Chondrocyte (in vitro differentiated cells): ENCODE measurements around the gene OCIAD1. TPM values are rescaled to one million over a fixed set of nuclear protein-coding genes. Genes with fewer than 3 reads are reported as not detected.
"Not testable (repeated sequence)": the region's sequence is repeated elsewhere in the genome, so short reads cannot be mapped to it uniquely, and the experiment has no call there.

Experiments used
- DNase-seq: peaks from one replicate; pipeline ENCODE4 v3.0.0; 2021; ENCODE audit warnings: mixed read lengths, low spot score
- H3K27ac Mint-ChIP-seq: one replicate; pipeline ENCODE4 v1.8.0; 2021; ENCODE audit warnings: mild to moderate bottlenecking, moderate library complexity, mixed read lengths; ENCODE audit not compliant: unreplicated experiment
- H3K27me3 Mint-ChIP-seq: 2 replicates; pipeline ENCODE4 v1.8.0; 2021; ENCODE audit warnings: low read depth, mixed read lengths
- H3K36me3 Mint-ChIP-seq: 2 replicates; pipeline ENCODE4 v1.8.0; 2021; ENCODE audit warnings: low read depth, mixed read lengths
- H3K4me1 Mint-ChIP-seq: 2 replicates; pipeline ENCODE4 v1.8.0; 2021; ENCODE audit warnings: low read depth, mild to moderate bottlenecking, mixed read lengths
- H3K4me3 Mint-ChIP-seq: one replicate; pipeline ENCODE4 v1.8.0; 2021; ENCODE audit warnings: mild to moderate bottlenecking, moderate library complexity, mixed read lengths; ENCODE audit not compliant: unreplicated experiment
- H3K9me3 Mint-ChIP-seq: 2 replicates; pipeline ENCODE4 v1.8.0; 2021; ENCODE audit warnings: low read depth, mixed read lengths
- total RNA-seq: library from RNA; stranded (reverse); gene quantifications from 3 replicates; pipeline ENCODE4 v1.2.1, GENCODE V29; 2021
- TF ChIP-seq, protein P1 (sequence below): fragments of 200-600 bp; sonication (generic); IDR thresholded peaks from 2 replicates; pipeline ENCODE4 v1.5.0; 2021; ENCODE audit warnings: antibody characterized with exemption, mild to moderate bottlenecking, moderate library complexity

OCIAD1 gene
- total RNA-seq, 1 donor from 2014 or later: 119 TPM

DNA sequence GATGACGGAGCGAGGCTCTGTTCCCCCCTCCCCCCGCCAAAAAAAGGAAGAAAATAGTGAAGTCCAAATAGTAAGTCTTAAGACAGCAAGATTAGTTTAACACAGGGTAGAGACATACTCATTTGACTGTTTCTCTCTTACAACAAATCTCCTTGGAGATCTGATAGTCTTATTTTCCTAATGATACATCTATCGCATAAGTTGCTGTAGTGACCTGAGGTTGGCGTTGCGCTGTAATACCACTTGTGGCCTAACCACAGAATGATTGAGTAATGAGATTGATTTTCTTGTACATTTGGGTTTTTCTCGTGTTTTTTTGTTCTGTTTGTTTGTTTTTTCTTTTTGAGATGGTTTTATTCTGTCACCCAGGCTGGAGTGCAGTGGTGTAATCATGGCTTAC is 27.2 kb downstream of the OCIAD1 start:
- TF ChIP-seq, protein P1, sequence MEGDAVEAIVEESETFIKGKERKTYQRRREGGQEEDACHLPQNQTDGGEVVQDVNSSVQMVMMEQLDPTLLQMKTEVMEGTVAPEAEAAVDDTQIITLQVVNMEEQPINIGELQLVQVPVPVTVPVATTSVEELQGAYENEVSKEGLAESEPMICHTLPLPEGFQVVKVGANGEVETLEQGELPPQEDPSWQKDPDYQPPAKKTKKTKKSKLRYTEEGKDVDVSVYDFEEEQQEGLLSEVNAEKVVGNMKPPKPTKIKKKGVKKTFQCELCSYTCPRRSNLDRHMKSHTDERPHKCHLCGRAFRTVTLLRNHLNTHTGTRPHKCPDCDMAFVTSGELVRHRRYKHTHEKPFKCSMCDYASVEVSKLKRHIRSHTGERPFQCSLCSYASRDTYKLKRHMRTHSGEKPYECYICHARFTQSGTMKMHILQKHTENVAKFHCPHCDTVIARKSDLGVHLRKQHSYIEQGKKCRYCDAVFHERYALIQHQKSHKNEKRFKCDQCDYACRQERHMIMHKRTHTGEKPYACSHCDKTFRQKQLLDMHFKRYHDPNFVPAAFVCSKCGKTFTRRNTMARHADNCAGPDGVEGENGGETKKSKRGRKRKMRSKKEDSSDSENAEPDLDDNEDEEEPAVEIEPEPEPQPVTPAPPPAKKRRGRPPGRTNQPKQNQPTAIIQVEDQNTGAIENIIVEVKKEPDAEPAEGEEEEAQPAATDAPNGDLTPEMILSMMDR: no peak
- Mint-ChIP-seq H3K4me3 (no peak overlapping the region), H3K27ac (no peak overlapping the region), H3K36me3 (peaks cover 18% of the 10 kb centered on the region), H3K27me3 (no peaks in the 10 kb centered on the region), H3K9me3 (no peaks in the 10 kb centered on the region), H3K4me1 (no peaks in the 10 kb centered on the region)
- no peak for DNase-seq

DNA sequence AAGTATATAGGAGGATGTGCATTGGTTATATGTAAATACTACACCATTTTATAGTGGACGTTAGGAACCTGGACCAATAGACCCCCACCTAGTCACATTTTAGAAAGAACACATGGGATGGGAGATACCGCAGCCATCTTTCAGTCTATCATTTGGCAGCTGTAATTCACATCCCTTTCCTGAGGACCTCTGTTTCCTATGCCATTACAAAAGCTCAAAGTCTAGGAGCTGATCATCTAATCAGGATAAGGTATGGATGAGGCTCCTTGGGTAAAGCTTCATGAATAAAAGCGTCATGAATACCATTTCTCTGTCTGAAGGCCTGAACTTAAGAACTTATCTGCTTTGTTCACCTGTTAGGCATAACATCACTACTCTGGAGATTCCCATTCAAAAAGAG is 31.1 kb downstream of the OCIAD1 start:
- TF ChIP-seq, protein P1: no peak
- H3K27me3 Mint-ChIP-seq: no peaks in the 10 kb centered on the region
- no peak overlapping the region for H3K27ac Mint-ChIP-seq
- peaks cover 13% of the 10 kb centered on the region for H3K36me3 Mint-ChIP-seq
- no peak for DNase-seq
- H3K9me3 Mint-ChIP-seq: peaks cover 12% of the 10 kb centered on the region
- H3K4me1 Mint-ChIP-seq: no peaks in the 10 kb centered on the region
- no peak overlapping the region for H3K4me3 Mint-ChIP-seq

DNA sequence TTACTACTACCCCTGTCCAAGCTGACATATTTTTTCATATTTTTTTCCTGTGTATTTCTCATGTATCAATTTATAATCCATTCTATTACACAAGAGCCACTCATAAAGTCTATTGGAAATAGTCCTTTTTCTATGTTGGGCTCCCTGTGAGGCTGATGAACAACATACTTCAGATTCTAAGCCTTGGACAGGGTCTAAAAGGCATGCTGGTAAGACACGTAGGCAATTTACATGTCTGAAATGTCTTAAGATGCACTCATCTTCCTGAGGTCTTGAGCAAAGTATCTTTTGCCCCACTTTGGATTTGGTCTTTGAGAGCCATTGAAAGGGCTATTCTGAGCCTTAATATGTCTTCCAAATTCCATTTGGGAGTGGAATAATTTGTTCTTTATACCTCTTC is 31.8 kb downstream of the OCIAD1 start:
- no peaks in the 10 kb centered on the region for H3K4me1 Mint-ChIP-seq
- TF ChIP-seq, protein P1: no peak
- H3K27me3 Mint-ChIP-seq: no peaks in the 10 kb centered on the region
- H3K36me3 Mint-ChIP-seq: peaks cover 10% of the 10 kb centered on the region
- H3K27ac Mint-ChIP-seq: no peak overlapping the region
- H3K9me3 Mint-ChIP-seq: peaks cover 13% of the 10 kb centered on the region
- no peak for DNase-seq
- no peak overlapping the region for H3K4me3 Mint-ChIP-seq

DNA sequence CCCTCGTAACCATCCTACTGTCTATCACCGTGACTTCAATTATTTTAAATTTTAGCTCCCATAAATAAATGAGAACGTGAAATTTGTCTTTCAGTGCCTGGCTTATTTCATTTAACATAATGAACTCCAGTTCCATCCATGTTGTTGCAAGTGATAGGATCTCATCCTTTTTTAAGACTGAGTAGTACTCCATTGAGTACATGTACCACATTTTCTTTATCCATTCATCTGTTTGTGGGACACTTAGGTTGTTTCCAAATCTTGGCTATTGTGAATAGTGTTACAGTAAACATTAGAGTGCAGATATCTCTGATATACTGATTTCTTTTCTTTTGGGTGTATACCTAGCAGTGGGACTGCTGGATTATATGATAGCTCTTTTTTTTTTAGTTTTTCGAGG is 32.8 kb downstream of the OCIAD1 start:
- Mint-ChIP-seq H3K9me3 (peaks cover 18% of the 10 kb centered on the region), H3K27ac (no peak overlapping the region), H3K36me3 (peaks cover 6% of the 10 kb centered on the region), H3K27me3 (no peaks in the 10 kb centered on the region), H3K4me3 (no peak overlapping the region), H3K4me1 (no peaks in the 10 kb centered on the region)
- no peak for DNase-seq
- TF ChIP-seq, protein P1: no peak

DNA sequence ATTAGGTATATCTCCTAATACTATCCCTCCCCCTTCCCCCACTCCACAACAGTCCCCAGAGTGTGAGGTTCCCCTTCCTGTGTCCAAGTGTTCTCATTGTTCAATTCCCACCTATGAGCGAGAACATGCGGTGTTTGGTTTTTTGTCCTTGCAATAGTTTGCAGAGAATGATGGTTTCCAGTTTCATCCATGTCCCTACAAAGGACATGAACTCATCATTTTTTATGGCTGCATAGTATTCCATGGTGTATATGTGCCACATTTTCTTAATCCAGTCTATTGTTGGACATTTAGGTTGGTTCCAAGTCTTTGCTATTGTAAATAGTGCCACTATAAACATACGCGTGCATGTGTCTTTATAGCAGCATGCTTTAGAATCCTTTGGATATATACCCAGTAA is 33.8 kb downstream of the OCIAD1 start:
- H3K36me3 Mint-ChIP-seq, H3K27me3 Mint-ChIP-seq, H3K27ac Mint-ChIP-seq, DNase-seq, H3K4me3 Mint-ChIP-seq, H3K4me1 Mint-ChIP-seq: not testable (repeated sequence)
- peaks cover 27% of the 10 kb centered on the region for H3K9me3 Mint-ChIP-seq

DNA sequence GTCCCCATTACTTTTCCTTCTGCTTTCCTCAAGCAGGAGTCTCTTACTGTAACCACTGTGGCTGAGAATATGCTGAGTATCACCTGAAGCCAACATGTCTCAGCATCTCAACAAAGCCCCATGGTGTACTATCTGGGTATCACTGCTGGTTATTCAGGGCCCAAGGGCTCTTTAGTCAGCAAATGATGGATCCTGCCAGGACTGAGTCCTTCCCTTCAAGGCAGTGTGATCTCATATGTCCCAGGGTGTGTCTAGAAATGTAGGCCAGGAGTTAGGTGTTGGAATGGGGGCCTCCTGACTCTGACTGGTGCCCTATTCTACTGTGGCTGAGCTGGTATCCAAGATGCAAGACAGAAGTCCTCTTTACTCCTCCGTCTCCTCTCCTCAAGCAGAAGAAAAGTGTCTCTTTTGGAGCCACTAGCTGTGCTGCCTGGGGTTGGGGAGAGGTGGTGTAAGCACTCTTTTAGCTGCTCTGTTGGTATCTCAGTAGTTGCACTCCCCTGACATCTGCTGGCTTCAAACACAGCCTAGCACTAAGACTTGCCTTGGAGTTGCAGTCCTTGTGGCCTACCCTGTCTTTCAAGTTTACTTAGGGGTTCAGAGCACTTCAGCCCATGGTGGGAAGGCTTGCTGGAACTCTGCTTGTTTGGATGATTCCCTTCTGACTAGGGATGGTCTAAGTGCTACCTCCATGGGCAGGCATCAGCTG is 47.1 kb downstream of the OCIAD1 start:
- no peak overlapping the region for H3K27ac Mint-ChIP-seq
- no peak for DNase-seq
- H3K36me3 Mint-ChIP-seq: peaks cover 2% of the 10 kb centered on the region
- H3K4me1 Mint-ChIP-seq: no peaks in the 10 kb centered on the region
- H3K27me3 Mint-ChIP-seq: no peaks in the 10 kb centered on the region
- peaks cover 5% of the 10 kb centered on the region for H3K9me3 Mint-ChIP-seq
- no peak overlapping the region for H3K4me3 Mint-ChIP-seq
- TF ChIP-seq, protein P1: no peak
